ENCODE data around the gene NEU4.

The NEU4 gene

GRCh38 chr2:241853651-241854341 is 44.8 kb downstream of the NEU4 start:
- DNase-seq = no peak

- DNase-seq = no peak
Observed at GRCh38 chr2:241854342-241855244, 45.6 kb downstream of the NEU4 start.

- DNase-seq = no peak
Observed at GRCh38 chr2:241855245-241855887, 46.4 kb downstream of the NEU4 start.

GRCh38 chr2:241855888-241856422 is 47.0 kb downstream of the NEU4 start:
- DNase-seq = no peak

GRCh38 chr2:241857041-241857541 is 48.1 kb downstream of the NEU4 start:
- DNase-seq = no peak

GRCh38 chr2:241857572-241858121 is 48.7 kb downstream of the NEU4 start:
- DNase-seq = no peak

- peak; percentile 74 for DNase-seq
Observed at GRCh38 chr2:241858206-241859016, 49.4 kb downstream of the NEU4 start, which contains the start of gene PDCD1. Gene PDCD1 (minus strand): TSS chr2:241858894. CDS start chr2:241858838, 56 bp downstream.

GRCh38 chr2:241859017-241859435 is 50.0 kb downstream of the NEU4 start:
- no peak for DNase-seq

- peak; percentile 42 for DNase-seq
Observed at GRCh38 chr2:241859436-241860183, 50.6 kb downstream of the NEU4 start.

GRCh38 chr2:241860184-241861078 is 51.4 kb downstream of the NEU4 start:
- no peak for DNase-seq

GRCh38 chr2:241861264-241861663 is 52.3 kb downstream of the NEU4 start:
- no peak for DNase-seq

GRCh38 chr2:241862093-241862492 is 53.1 kb downstream of the NEU4 start:
- DNase-seq = no peak

GRCh38 chr2:241862775-241863535 is 54.0 kb downstream of the NEU4 start:
- DNase-seq = no peak

- peak; percentile 57 for DNase-seq
Observed at GRCh38 chr2:241863536-241863954, 54.6 kb downstream of the NEU4 start.

GRCh38 chr2:241864168-241864849 is 55.3 kb downstream of the NEU4 start:
- no peak for DNase-seq

GRCh38 chr2:241864850-241865213 is 55.8 kb downstream of the NEU4 start:
- DNase-seq = no peak

GRCh38 chr2:241865416-241865956 is 56.5 kb downstream of the NEU4 start:
- peak; percentile 40 for DNase-seq

Data from CD4-positive, alpha-beta T cell treated with Interleukin-21 for 1 hour (primary cell).